Upper lobe of left lung (tissue), 4 donors: ENCODE measurements around the gene FXYD5.

ENCODE experiments used
- EP300 ChIP-seq, 4 donors: sonication (generic); formaldehyde crosslinking; IDR thresholded peaks; one replicate each; pipeline ENCODE4 v1.5.1; 2017; ENCODE audit warnings: antibody characterized with exemption in 4 of 4, control low read depth in 2 of 4
- POLR2A ChIP-seq, 4 donors: fragments of 450-650 bp; IDR thresholded peaks; one replicate each; pipeline ENCODE4 v1.5.1; 2016 to 2017; ENCODE audit warnings: antibody characterized with exemption in 4 of 4, mild to moderate bottlenecking in 2 of 4
- TF ChIP-seq, protein P1 (sequence below), 6 experiments: fragments of 450-650 bp in 4 of 6; fragments of 200-600 bp in 2 of 6; sonication (generic) in 2 of 6; IDR thresholded peaks; one replicate each; pipeline ENCODE4 v1.5.1; 2016 to 2019; ENCODE audit warnings: antibody characterized with exemption in 6 of 6

DNA sequence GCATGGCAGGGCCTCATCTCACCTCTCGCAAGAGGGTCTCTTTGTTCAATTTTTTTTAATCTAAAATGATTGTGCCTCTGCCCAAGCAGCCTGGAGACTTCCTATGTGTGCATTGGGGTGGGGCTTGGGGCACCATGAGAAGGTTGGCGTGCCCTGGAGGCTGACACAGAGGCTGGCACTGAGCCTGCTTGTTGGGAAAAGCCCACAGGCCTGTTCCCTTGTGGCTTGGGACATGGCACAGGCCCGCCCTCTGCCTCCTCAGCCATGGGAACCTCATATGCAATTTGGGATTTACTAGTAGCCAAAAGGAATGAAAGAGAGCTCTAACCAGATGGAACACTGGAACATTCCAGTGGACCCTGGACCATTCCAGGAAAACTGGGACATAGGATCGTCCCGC is 31.0 kb upstream of the FXYD5 start:
- TF ChIP-seq, protein P1, sequence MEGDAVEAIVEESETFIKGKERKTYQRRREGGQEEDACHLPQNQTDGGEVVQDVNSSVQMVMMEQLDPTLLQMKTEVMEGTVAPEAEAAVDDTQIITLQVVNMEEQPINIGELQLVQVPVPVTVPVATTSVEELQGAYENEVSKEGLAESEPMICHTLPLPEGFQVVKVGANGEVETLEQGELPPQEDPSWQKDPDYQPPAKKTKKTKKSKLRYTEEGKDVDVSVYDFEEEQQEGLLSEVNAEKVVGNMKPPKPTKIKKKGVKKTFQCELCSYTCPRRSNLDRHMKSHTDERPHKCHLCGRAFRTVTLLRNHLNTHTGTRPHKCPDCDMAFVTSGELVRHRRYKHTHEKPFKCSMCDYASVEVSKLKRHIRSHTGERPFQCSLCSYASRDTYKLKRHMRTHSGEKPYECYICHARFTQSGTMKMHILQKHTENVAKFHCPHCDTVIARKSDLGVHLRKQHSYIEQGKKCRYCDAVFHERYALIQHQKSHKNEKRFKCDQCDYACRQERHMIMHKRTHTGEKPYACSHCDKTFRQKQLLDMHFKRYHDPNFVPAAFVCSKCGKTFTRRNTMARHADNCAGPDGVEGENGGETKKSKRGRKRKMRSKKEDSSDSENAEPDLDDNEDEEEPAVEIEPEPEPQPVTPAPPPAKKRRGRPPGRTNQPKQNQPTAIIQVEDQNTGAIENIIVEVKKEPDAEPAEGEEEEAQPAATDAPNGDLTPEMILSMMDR (IDR thresholded peaks at IDR 0.05) = no peak
- TF ChIP-seq POLR2A (IDR thresholded peaks at IDR 0.05) (no peak), EP300 (IDR thresholded peaks at IDR 0.05) (no peak)
